Nephron (organoid): ENCODE data around the gene CCDC91.
"Not testable (repeated sequence)": the region's sequence is repeated elsewhere in the genome, so short reads cannot be mapped to it uniquely, and the experiment has no call there.

Source experiments
- H3K27ac Mint-ChIP-seq, 3 experiments: 2 replicates each; pipeline ENCODE4 v1.8.0; 2020; ENCODE audit warnings: mixed read lengths in 3 of 3, mild to moderate bottlenecking in 2 of 3, moderate library complexity in 1 of 3
- H3K27me3 Mint-ChIP-seq: 2 replicates; pipeline ENCODE4 v1.8.0; 2021; ENCODE audit warnings: low read depth, mild to moderate bottlenecking, moderate library complexity, mixed read lengths
- H3K36me3 Mint-ChIP-seq: 2 replicates; pipeline ENCODE4 v1.8.0; 2020; ENCODE audit warnings: low read depth, mixed read lengths
- H3K4me1 Mint-ChIP-seq: 2 replicates; pipeline ENCODE4 v1.8.0; 2020; ENCODE audit warnings: mixed read lengths
- H3K4me3 Mint-ChIP-seq, 3 experiments: 2 replicates each; pipeline ENCODE4 v1.8.0; 2020; ENCODE audit warnings: mild to moderate bottlenecking in 3 of 3, mixed read lengths in 3 of 3, moderate library complexity in 2 of 3
- H3K9me3 Mint-ChIP-seq: 2 replicates; pipeline ENCODE4 v1.8.0; 2020; ENCODE audit warnings: mixed read lengths
- TF ChIP-seq, protein P1 (sequence below), 3 experiments: fragments of 200-600 bp; sonication (generic); IDR thresholded peaks; one replicate each; pipeline ENCODE4 v1.5.0; 2021; ENCODE audit warnings: antibody characterized with exemption in 3 of 3; ENCODE audit not compliant: unreplicated experiment in 3 of 3

The CCDC91 gene

GRCh38 chr12:28460420-28461130 is 270.3 kb downstream of the CCDC91 start:
- Mint-ChIP-seq H3K27me3 (no peaks in the 10 kb centered on the region), H3K4me3 (no peak overlapping the region), H3K27ac (no peak overlapping the region), H3K9me3 (peaks cover 1% of the 10 kb centered on the region), H3K36me3 (peaks cover 7% of the 10 kb centered on the region), H3K4me1 (peaks cover 19% of the 10 kb centered on the region)
- TF ChIP-seq, protein P1, sequence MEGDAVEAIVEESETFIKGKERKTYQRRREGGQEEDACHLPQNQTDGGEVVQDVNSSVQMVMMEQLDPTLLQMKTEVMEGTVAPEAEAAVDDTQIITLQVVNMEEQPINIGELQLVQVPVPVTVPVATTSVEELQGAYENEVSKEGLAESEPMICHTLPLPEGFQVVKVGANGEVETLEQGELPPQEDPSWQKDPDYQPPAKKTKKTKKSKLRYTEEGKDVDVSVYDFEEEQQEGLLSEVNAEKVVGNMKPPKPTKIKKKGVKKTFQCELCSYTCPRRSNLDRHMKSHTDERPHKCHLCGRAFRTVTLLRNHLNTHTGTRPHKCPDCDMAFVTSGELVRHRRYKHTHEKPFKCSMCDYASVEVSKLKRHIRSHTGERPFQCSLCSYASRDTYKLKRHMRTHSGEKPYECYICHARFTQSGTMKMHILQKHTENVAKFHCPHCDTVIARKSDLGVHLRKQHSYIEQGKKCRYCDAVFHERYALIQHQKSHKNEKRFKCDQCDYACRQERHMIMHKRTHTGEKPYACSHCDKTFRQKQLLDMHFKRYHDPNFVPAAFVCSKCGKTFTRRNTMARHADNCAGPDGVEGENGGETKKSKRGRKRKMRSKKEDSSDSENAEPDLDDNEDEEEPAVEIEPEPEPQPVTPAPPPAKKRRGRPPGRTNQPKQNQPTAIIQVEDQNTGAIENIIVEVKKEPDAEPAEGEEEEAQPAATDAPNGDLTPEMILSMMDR (IDR thresholded peaks at IDR 0.05; ENCODE audit: unreplicated experiment in 3 of 3), result no peak

DNA sequence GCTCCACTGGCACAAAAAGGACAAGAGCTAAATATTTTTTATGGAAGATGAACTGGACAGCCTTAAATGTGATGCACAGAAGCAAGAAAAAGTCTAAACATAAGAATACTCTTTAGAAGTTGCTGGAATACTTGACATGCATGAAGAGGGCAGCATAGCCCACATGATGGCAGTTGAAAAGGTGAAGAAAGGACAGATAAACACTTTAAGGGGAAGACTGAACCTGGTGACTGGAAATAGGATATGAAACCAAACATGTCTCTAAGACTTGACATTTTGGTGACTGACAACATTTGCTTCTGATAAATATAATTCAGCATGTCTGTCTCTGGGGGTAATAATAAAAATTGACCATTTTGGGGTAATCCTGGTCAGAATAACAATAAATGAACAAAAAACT is 273.1 kb downstream of the CCDC91 start:
- TF ChIP-seq, protein P1 (IDR thresholded peaks at IDR 0.05; ENCODE audit: unreplicated experiment in 3 of 3), result no peak
- no peak overlapping the region for H3K27ac Mint-ChIP-seq
- H3K4me3 Mint-ChIP-seq, result no peak overlapping the region
- H3K27me3 Mint-ChIP-seq, result no peaks in the 10 kb centered on the region
- peaks cover 3% of the 10 kb centered on the region for H3K9me3 Mint-ChIP-seq
- H3K4me1 Mint-ChIP-seq, result peaks cover 5% of the 10 kb centered on the region
- peaks cover 7% of the 10 kb centered on the region for H3K36me3 Mint-ChIP-seq

DNA sequence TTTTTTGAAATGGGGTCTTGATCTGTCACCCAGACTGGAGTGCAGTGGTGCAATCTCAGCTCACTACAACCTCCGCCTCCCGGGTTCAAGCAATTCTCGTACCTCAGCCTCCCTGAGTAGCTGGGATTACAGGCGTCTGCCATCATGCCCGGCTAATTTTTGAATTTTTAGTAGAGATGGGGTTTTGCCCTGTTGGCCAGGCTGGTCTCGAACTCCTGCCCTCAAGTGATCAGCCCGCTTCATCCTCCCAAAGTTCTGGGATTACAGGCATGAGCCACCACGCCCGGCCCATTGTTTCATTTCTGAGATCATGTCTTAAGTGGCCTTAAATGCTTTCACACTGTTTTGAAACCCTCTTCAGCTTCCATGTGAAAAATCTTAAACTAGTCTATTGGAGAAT is 281.5 kb downstream of the CCDC91 start:
- H3K4me3 Mint-ChIP-seq, H3K9me3 Mint-ChIP-seq, H3K4me1 Mint-ChIP-seq, H3K27me3 Mint-ChIP-seq, H3K27ac Mint-ChIP-seq: not testable (repeated sequence)
- peaks cover 12% of the 10 kb centered on the region for H3K36me3 Mint-ChIP-seq

GRCh38 chr12:28476206-28476605 is 285.9 kb downstream of the CCDC91 start:
- not testable (repeated sequence) for H3K27ac Mint-ChIP-seq, H3K4me3 Mint-ChIP-seq, H3K4me1 Mint-ChIP-seq, H3K27me3 Mint-ChIP-seq
- Mint-ChIP-seq H3K9me3 (peaks cover 22% of the 10 kb centered on the region), H3K36me3 (peaks cover 12% of the 10 kb centered on the region)

DNA sequence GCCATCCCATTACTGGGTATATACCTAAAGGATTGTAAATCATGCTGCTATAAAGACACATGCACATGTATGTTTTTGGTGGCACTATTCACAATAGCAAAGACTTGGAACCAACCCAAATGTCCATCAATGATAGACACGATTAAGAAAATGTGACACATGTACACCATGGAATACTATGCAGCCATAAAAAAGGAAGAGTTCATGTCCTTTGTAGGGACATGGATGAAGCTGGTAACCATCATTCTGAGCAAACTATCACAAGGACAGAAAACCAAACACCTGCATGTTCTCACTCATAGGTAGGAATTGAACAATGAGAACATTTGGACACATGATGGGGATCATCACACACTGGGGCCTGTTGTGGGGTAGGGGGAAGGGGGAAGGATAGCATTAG is 288.8 kb downstream of the CCDC91 start:
- H3K4me1 Mint-ChIP-seq, H3K4me3 Mint-ChIP-seq: not testable (repeated sequence)
- peaks cover 22% of the 10 kb centered on the region for H3K9me3 Mint-ChIP-seq

DNA sequence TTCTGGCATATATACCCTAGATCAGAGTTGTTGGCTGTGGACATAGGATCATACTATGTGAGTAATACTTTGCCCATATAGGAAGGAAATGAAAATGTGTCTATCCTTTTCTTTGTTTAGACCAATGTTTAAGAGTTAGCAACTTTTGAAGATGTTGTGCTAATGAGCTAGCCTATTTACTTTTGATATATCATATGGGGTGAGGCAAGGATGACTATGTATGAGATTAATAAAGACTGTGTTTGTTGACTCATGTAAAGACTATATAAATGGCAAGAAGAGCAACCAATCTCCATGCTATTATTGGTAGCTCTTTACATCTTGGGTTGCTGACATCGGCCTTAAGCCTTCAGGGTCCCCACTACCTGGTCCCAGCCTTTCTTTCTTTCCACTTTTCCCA is 289.4 kb downstream of the CCDC91 start:
- Mint-ChIP-seq H3K36me3 (peaks cover 8% of the 10 kb centered on the region), H3K4me3 (no peak overlapping the region), H3K9me3 (peaks cover 22% of the 10 kb centered on the region), H3K4me1 (no peaks in the 10 kb centered on the region), H3K27me3 (no peaks in the 10 kb centered on the region), H3K27ac (no peak overlapping the region)
- TF ChIP-seq, protein P1 (IDR thresholded peaks at IDR 0.05; ENCODE audit: unreplicated experiment in 3 of 3), result no peak

More for the DNA sequence above, 288.8 kb downstream of the CCDC91 start:
- H3K27ac Mint-ChIP-seq, H3K27me3 Mint-ChIP-seq: not testable (repeated sequence)
- H3K36me3 Mint-ChIP-seq, result peaks cover 12% of the 10 kb centered on the region

DNA sequence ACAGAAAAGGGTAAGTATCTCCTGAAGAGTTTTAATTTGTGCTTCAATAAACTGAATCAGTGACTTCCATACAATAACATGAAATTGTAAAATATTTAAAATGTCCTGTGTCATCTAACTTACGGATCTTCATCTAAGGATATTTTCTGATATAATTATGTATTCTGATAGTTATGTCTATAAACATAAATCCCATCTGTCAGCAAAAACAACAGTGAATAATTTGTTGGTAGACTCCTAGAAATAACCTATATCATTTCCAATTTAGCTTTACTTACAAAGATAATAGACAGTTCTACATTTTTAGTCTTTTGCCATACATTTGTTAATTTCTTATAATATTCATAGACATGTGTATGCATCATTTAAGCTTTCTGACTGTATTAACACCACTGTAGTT is 293.9 kb downstream of the CCDC91 start:
- H3K4me1 Mint-ChIP-seq, result no peaks in the 10 kb centered on the region
- H3K4me3 Mint-ChIP-seq, result no peak overlapping the region
- no peak overlapping the region for H3K27ac Mint-ChIP-seq

More for the DNA sequence above, 293.9 kb downstream of the CCDC91 start:
- Mint-ChIP-seq H3K9me3 (peaks cover 6% of the 10 kb centered on the region), H3K36me3 (peaks cover 3% of the 10 kb centered on the region), H3K27me3 (no peaks in the 10 kb centered on the region)
- TF ChIP-seq, protein P1 (IDR thresholded peaks at IDR 0.05; ENCODE audit: unreplicated experiment in 3 of 3), result no peak
